GM12873 (cell line): Measurements from ENCODE around the gene UBE2D4.

Experiments
- CTCF ChIP-seq: IDR thresholded peaks from 2 replicates; pipeline ENCODE4 v1.5.1; 2012; ENCODE audit warnings: low read depth, mild to moderate bottlenecking, moderate library complexity, low read length, control low read depth; ENCODE audit not compliant: insufficient read depth; ENCODE audit errors: missing control alignments

UBE2D4 gene

GRCh38 chr7:43884209-43884608 lies 42.0 kb upstream of the UBE2D4 start:
- TF ChIP-seq CTCF = no peak

- TF ChIP-seq CTCF = no peak
Measured at GRCh38 chr7:43884617-43885016, 41.6 kb upstream of the UBE2D4 start.

- TF ChIP-seq CTCF = no peak
Measured at GRCh38 chr7:43888993-43889945, 37.0 kb upstream of the UBE2D4 start.

GRCh38 chr7:43890468-43890867 lies 35.8 kb upstream of the UBE2D4 start:
- no peak for TF ChIP-seq CTCF

- no peak for TF ChIP-seq CTCF
Measured at GRCh38 chr7:43891069-43891955, 34.9 kb upstream of the UBE2D4 start.

- TF ChIP-seq CTCF = no peak
Measured at GRCh38 chr7:43895847-43896415, 30.3 kb upstream of the UBE2D4 start.
